ENCODE data around the gene ARFGEF2.

GRCh38 chr20:48921883-48922820 lies 641 bp downstream of the ARFGEF2 start:
- TF ChIP-seq CTCF (IDR thresholded peaks at IDR 0.05): no peak
- no peak for TF ChIP-seq POLR2A (IDR thresholded peaks at IDR 0.05)
